ENCODE data around the gene PRR4.

The PRR4 gene

DNA sequence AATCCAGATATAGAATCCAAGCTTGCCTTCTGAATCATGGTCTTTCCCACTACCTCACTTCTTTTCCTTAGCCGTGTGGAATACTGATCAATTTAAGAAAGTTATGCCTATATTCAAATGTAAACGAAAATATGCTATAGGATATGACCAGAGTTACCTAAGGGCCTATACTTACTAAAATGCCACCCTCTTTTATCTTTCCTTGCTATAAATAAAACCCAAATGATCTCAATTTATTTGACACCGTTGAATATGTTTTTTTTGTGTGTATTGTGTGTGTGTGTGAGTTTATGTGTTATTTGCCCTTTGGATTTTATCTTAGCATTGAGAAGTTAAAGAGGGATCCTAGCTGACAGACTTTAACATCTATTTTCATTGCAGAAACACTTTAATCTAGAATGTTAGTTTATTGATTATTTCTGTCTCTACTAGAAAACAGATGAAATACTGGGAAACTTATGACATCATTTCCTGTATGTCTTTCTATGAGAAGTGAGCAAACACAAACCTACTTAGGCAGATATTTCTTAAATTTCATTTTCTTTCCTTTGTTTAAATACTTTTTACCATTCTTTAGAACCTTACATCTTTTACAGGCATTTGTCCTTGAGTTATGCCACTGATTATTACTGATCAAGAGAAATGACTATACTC, 37.3 kb downstream of the PRR4 start:
- POLR2A ChIA-PET = no interaction called here
- TF ChIP-seq, protein P1, sequence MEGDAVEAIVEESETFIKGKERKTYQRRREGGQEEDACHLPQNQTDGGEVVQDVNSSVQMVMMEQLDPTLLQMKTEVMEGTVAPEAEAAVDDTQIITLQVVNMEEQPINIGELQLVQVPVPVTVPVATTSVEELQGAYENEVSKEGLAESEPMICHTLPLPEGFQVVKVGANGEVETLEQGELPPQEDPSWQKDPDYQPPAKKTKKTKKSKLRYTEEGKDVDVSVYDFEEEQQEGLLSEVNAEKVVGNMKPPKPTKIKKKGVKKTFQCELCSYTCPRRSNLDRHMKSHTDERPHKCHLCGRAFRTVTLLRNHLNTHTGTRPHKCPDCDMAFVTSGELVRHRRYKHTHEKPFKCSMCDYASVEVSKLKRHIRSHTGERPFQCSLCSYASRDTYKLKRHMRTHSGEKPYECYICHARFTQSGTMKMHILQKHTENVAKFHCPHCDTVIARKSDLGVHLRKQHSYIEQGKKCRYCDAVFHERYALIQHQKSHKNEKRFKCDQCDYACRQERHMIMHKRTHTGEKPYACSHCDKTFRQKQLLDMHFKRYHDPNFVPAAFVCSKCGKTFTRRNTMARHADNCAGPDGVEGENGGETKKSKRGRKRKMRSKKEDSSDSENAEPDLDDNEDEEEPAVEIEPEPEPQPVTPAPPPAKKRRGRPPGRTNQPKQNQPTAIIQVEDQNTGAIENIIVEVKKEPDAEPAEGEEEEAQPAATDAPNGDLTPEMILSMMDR (IDR thresholded peaks at IDR 0.05; ENCODE audit: control extremely low read depth, extremely low read depth, low read depth, missing control alignments) = no peak
- CTCF ChIA-PET = no interaction called here
- DNase-seq (ENCODE audit: extremely low spot score) = no peak

DNA sequence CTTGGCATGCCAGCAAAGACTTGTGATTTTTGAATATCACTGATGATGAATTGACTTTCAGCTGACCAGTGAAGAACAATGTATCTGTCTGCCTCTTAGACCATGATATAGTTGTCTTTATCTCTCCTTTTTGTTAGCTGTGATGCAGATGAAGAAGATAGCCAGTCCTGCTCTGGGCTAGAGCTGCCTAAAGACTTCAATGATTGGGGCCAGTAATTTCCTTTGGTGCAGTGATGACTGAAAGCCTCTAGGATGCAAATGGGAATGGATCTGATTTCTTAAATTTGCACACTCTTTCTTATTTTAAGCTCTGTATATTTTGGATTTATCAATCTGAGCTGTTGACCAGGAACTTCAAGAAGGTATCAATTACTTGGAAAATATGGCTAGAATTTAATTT, 39.2 kb downstream of the PRR4 start, which contains the start of gene TAS2R9:
Gene TAS2R9, minus strand, starts transcription at position 101 of the 400 bp plus-strand sequence. Its CDS starts 93 bp downstream, at position 8.
- TF ChIP-seq, protein P1 (IDR thresholded peaks at IDR 0.05; ENCODE audit: control extremely low read depth, extremely low read depth, low read depth, missing control alignments) = no peak
- no peak for DNase-seq (ENCODE audit: extremely low spot score)
- ChIA-PET CTCF (interaction anchor here (1.6 kb wide), 1 partner anchor 18 kb away, joined by 4 read pairs; no protein-coding TSS in a partner anchor), POLR2A (no interaction called here)

DNA sequence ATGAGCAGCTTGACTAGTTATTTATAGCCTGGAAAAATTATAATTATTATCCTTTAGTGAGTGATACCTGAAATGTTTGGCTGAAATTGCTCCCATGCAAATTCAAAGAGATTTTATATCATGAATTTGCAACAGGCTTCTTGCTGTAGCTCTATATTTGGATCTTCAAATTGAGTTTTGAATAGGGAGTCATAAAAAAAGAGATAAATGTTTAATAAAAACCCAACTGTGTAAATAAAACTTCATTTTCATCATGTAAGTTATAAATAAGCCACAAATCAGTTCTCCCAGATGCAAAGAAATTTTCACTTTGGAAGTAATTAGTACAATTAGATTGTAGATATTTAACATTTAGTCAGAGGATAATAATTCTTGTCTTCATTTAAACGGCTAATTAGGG, 42.1 kb downstream of the PRR4 start, which contains the start of gene TAS2R8:
Gene TAS2R8, minus strand, starts transcription at position 101 of the 400 bp plus-strand sequence. CDS start 306 bp downstream, outside the sequence.
- POLR2A ChIA-PET = no interaction called here
- CTCF ChIA-PET = no interaction called here
- TF ChIP-seq, protein P1 (IDR thresholded peaks at IDR 0.05; ENCODE audit: control extremely low read depth, extremely low read depth, low read depth, missing control alignments) = no peak
- no peak for DNase-seq (ENCODE audit: extremely low spot score)

DNA sequence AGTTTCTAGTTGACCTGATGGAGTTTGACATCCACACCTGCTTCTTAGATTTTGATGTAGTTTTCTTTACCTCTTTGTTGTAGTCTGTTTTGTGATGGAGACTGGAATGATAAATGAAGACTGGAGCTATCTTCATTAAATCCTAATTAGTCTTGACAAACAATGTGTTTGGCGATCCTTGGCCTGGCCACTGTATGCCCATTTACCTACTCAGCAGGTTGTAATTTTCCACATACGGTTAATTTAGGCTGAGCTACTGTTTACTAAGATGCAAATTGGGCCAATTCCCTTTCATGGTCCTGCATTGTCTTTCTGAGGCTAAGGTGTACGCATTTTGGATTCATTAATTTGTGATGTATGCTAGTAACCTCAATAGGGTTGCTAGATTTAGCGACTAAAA, 46.7 kb downstream of the PRR4 start, which contains the start of gene TAS2R7:
Gene TAS2R7, minus strand, starts transcription at position 41 of the 400 bp plus-strand sequence. CDS start 57 bp downstream, outside the sequence.
- TF ChIP-seq, protein P1 (IDR thresholded peaks at IDR 0.05; ENCODE audit: control extremely low read depth, extremely low read depth, low read depth, missing control alignments) = no peak
- no peak for DNase-seq (ENCODE audit: extremely low spot score)
- ChIA-PET CTCF (no interaction called here), POLR2A (no interaction called here)

DNA sequence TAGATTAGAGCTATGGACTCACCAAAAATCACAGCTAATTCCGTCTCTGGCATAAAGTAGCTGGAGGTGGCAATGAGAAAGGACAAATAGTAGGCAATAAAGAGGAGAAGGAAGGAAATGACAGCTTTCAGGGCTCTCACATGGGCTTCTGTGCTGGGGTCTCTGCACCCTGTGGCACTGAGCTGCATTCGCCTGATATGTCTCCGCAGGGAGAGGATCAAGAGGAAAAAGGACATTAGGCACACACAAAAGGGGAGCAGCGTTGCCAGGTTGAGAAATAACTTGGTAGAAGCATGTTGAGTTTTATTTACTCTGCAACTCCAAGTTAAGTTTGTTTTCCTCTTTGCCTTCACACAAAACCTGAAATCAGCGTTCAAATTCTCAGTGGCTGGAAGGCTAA, 47.5 kb downstream of the PRR4 start:
- no peak for DNase-seq (ENCODE audit: extremely low spot score)
- CTCF ChIA-PET = no interaction called here
- POLR2A ChIA-PET = no interaction called here
- TF ChIP-seq, protein P1 (IDR thresholded peaks at IDR 0.05; ENCODE audit: control extremely low read depth, extremely low read depth, low read depth, missing control alignments) = no peak

All from GM10248 (cell line).